Mesothelial cell of epicardium (in vitro differentiated cells): Measurements from ENCODE around the gene MSANTD1. TPM values are rescaled to one million over a fixed set of nuclear protein-coding genes. Genes with fewer than 3 reads are reported as not detected.

Experiments
- DNase-seq, 2 experiments: peaks; one replicate each; pipeline ENCODE4 v3.0.0; 2021; ENCODE audit warnings: low spot score in 2 of 2; ENCODE audit not compliant: unreplicated experiment in 2 of 2
- H3K27ac Mint-ChIP-seq: 2 replicates; pipeline ENCODE4 v1.8.0; 2021; ENCODE audit warnings: mixed read lengths
- H3K27me3 Mint-ChIP-seq: 2 replicates; pipeline ENCODE4 v1.8.0; 2021; ENCODE audit warnings: low read depth, mixed read lengths
- H3K36me3 Mint-ChIP-seq: 2 replicates; pipeline ENCODE4 v1.8.0; 2021; ENCODE audit warnings: mixed read lengths
- H3K4me1 Mint-ChIP-seq: 2 replicates; pipeline ENCODE4 v1.8.0; 2021; ENCODE audit warnings: mixed read lengths
- H3K4me3 Mint-ChIP-seq: 2 replicates; pipeline ENCODE4 v1.8.0; 2021; ENCODE audit warnings: mild to moderate bottlenecking, moderate library complexity, mixed read lengths
- H3K9me3 Mint-ChIP-seq: 2 replicates; pipeline ENCODE4 v1.8.0; 2021; ENCODE audit warnings: mixed read lengths
- CTCF ChIP-seq: fragments of 200-600 bp; sonication (generic); IDR thresholded peaks from one replicate; pipeline ENCODE4 v1.5.0; 2021; ENCODE audit warnings: antibody characterized with exemption; ENCODE audit not compliant: unreplicated experiment
- total RNA-seq: library from RNA; stranded (reverse); gene quantifications from 3 replicates; pipeline ENCODE4 v1.2.1, GENCODE V29; 2021

The MSANTD1 gene
- total RNA-seq, 1 donor from 2014 or later, result 2.6 TPM

- TF ChIP-seq CTCF, result no peak
- Mint-ChIP-seq H3K4me3 (no peak overlapping the region), H3K27ac (no peak overlapping the region), H3K4me1 (no peaks in the 10 kb centered on the region), H3K9me3 (no peaks in the 10 kb centered on the region), H3K27me3 (no peaks in the 10 kb centered on the region), H3K36me3 (peaks cover 40% of the 10 kb centered on the region)
- no peak for DNase-seq
These were observed 40.1 kb upstream of the MSANTD1 start for GRCh38 chr4:3208826-3209225.

- no peaks in the 10 kb centered on the region for H3K27me3 Mint-ChIP-seq
- peaks cover 43% of the 10 kb centered on the region for H3K36me3 Mint-ChIP-seq
- H3K9me3 Mint-ChIP-seq, result no peaks in the 10 kb centered on the region
- TF ChIP-seq CTCF, result no peak
- H3K4me3 Mint-ChIP-seq, result no peak overlapping the region
- H3K4me1 Mint-ChIP-seq, result peaks cover 2% of the 10 kb centered on the region
- no peak for DNase-seq
- H3K27ac Mint-ChIP-seq, result no peak overlapping the region
These were observed 39.2 kb upstream of the MSANTD1 start for GRCh38 chr4:3209551-3210325.

DNA sequence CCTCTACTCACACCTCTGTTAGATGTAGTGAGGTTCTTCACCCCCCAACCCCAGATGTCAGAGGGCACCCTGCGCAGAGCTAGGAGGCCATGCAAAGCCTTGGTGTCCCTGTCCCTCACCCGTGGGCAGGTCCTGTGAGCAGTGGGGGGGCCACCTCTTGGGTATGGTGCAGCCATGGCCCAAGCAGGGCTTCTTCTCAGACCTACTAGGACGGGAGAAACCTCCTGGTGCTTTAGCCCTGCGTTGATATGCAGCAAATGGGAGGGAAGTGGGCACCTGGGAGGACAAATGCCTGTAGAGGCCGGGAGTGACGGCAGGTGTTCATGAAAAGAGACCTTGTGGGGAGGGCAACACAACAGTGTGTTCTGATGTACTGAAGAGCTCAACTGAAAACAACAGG is 38.5 kb upstream of the MSANTD1 start:
- H3K36me3 Mint-ChIP-seq, result peaks cover 45% of the 10 kb centered on the region
- no peak for DNase-seq
- no peak overlapping the region for H3K4me3 Mint-ChIP-seq
- no peaks in the 10 kb centered on the region for H3K9me3 Mint-ChIP-seq
- TF ChIP-seq CTCF, result no peak
- H3K4me1 Mint-ChIP-seq, result peaks cover 6% of the 10 kb centered on the region
- H3K27me3 Mint-ChIP-seq, result no peaks in the 10 kb centered on the region
- H3K27ac Mint-ChIP-seq, result no peak overlapping the region

DNA sequence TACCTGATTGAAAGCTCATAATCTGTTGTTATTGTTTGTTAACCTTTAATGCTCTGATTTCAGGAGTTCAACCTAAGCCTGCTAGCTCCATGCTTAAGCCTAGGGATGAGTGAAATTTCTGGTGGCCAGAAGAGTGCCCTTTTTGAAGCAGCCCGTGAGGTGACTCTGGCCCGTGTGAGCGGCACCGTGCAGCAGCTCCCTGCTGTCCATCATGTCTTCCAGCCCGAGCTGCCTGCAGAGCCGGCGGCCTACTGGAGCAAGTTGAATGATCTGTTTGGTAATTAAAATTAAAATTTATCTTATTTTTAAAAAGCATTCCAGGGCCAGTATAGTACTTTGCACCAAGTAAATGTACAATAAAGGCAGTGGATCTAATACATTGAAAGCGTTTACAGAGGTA is 37.1 kb upstream of the MSANTD1 start:
- TF ChIP-seq CTCF, result no peak
- Mint-ChIP-seq H3K27me3 (no peaks in the 10 kb centered on the region), H3K4me1 (peaks cover 6% of the 10 kb centered on the region), H3K27ac (no peak overlapping the region), H3K36me3 (peaks cover 46% of the 10 kb centered on the region), H3K9me3 (no peaks in the 10 kb centered on the region), H3K4me3 (no peak overlapping the region)
- no peak for DNase-seq

DNA sequence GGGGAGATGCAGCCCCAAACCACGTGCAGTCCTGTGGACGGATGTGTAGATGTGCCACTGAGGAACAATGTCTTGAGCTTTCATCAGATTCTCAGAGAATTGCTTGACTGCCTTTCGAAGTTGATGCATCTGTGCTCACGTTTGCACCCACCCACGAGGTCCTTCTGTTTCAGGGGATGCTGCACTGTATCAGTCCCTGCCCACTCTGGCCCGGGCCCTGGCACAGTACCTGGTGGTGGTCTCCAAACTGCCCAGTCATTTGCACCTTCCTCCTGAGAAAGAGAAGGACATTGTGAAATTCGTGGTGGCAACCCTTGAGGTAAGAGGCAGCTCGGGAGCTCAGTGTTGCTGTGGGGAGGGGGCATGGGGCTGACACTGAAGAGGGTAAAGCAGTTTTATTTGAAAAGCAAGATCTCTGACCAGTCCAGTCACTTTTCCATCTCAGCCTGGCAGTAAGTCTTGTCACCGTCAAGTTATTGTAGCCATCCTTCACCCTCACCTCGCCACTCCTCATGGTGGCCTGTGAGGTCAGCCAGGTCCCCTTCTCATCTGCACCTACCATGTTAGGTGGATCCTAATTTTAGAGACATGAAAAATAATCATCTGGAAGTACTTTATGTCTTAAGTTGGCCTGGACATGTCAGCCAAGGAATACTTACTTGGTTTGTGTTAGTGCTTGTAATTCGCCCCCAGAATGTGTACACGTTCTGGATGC is 36.4 kb upstream of the MSANTD1 start:
- Mint-ChIP-seq H3K9me3 (no peaks in the 10 kb centered on the region), H3K4me1 (peaks cover 6% of the 10 kb centered on the region), H3K27me3 (no peaks in the 10 kb centered on the region), H3K27ac (no peak overlapping the region), H3K36me3 (peaks cover 47% of the 10 kb centered on the region), H3K4me3 (no peak overlapping the region)
- no peak for TF ChIP-seq CTCF
- no peak for DNase-seq
